AG20443 (cell line): ENCODE results near the gene MAP3K12.
"Not testable (repeated sequence)": the region's sequence is repeated elsewhere in the genome, so short reads cannot be mapped to it uniquely, and the experiment has no call there.

Experiments
- DNase-seq: peaks from one replicate; pipeline ENCODE4 v3.0.0; 2012; ENCODE audit warnings: low spot score, mixed read lengths

MAP3K12 gene

GRCh38 chr12:53435326-53435725 lies 63.9 kb downstream of the MAP3K12 start:
- DNase-seq, result not testable (repeated sequence)

GRCh38 chr12:53431187-53431586 lies 68.1 kb downstream of the MAP3K12 start:
- no peak for DNase-seq

- DNase-seq, result no peak
Observed at GRCh38 chr12:53430116-53430515, 69.1 kb downstream of the MAP3K12 start.
